K562 (cell line): Measurements from ENCODE around the gene BMP4. TPM values are rescaled to one million over a fixed set of nuclear protein-coding genes. Genes with fewer than 3 reads are reported as not detected.

Experiments
- ATAC-seq: fragments of 200-7000 bp; cut with Tn5 transposase; 3 replicates; pipeline ENCODE4 v1.9.1; 2020; ENCODE audit warnings: moderate library complexity
- BruUV-seq: library from RNA; stranded (reverse); fragments of 400-500 nt; replicated peaks from 2 replicates; lab custom pipeline; 2021; lab: Mats Ljungman, UMichigan
- CTCF ChIA-PET: fragments of 300-600 bp; formaldehyde crosslinking; extraction: SDS; loops from one replicate; lab custom pipeline; 2021; ENCODE audit warnings: low intra/inter-chr PET ratio; lab: Yijun Ruan, JAX
- POLR2A ChIA-PET: fragments of 300-600, 350-650 bp; sonication (Branson Sonifier 250); formaldehyde crosslinking; extraction: SDS; loops from one replicate; lab custom pipeline; 2021; ENCODE audit warnings: antibody characterized with exemption, inconsistent platforms; lab: Yijun Ruan, JAX
- DNase-seq, 4 experiments: peaks; one replicate each; pipeline versions ENCODE4 v3.0.0 to v3.0.0-alpha.2; 2011 to 2018; ENCODE audit warnings: low spot score in 3 of 4, mixed read lengths in 3 of 4; ENCODE audit errors: extremely low read depth in 1 of 4
- FAIRE-seq: peaks from 2 replicates; lab custom pipeline; 2011; peaks lifted over from hg19 to GRCh38; lab: Jason Lieb, UNC
- H2AFZ ChIP-seq: 2 replicates; pipeline ENCODE4 v1.6.0; 2011; ENCODE audit warnings: low read depth, low read length, control low read depth, inconsistent platforms
- H3K27ac ChIP-seq: fragments of 200-600 bp; 3 replicates; pipeline ENCODE4 v1.8.0; 2011; ENCODE audit warnings: low read depth, mild to moderate bottlenecking, control low read depth, inconsistent platforms, low read length, moderate library complexity, mixed read lengths; ENCODE audit errors: extremely low read depth
- H3K27me3 ChIP-seq, 2 experiments: fragments of 300-600 bp in 1 of 2; 2 replicates in 1 of 2; 3 replicates in 1 of 2; pipeline versions ENCODE4 v1.6.0 to v1.8.0; 2011; ENCODE audit warnings: inconsistent platforms in 2 of 2, low read length in 2 of 2, mild to moderate bottlenecking in 1 of 2, mixed read lengths in 1 of 2, moderate library complexity in 1 of 2; ENCODE audit not compliant: control insufficient read depth in 2 of 2, insufficient read depth in 2 of 2
- H3K36me3 ChIP-seq: fragments of 300-600 bp; 3 replicates; pipeline ENCODE4 v1.8.0; 2011; ENCODE audit warnings: mild to moderate bottlenecking, low read length, inconsistent platforms; ENCODE audit not compliant: control insufficient read depth, insufficient read depth
- H3K4me1 ChIP-seq, 2 experiments: fragments of 200-600 bp in 1 of 2; replicated peaks in 1 of 2; 2 replicates in 1 of 2; 3 replicates in 1 of 2; pipeline versions ENCODE4 v1.5.1 to v1.8.0; 2011; ENCODE audit warnings: inconsistent platforms in 2 of 2, low read length in 2 of 2, mild to moderate bottlenecking in 1 of 2, mixed read lengths in 1 of 2, moderate library complexity in 1 of 2; ENCODE audit not compliant: control insufficient read depth in 2 of 2, insufficient read depth in 2 of 2
- H3K4me2 ChIP-seq: 2 replicates; pipeline ENCODE4 v1.6.1; 2011; ENCODE audit warnings: low read length, control low read depth, inconsistent platforms, mixed read lengths; ENCODE audit not compliant: insufficient read depth
- H3K4me3 ChIP-seq: fragments of 200-600 bp; sonication (generic), shearing (Covaris generic); 2 replicates; pipeline ENCODE4 v1.5.1; 2016; ENCODE audit warnings: control low read depth, inconsistent platforms
- H3K79me2 ChIP-seq: fragments of 200-600 bp; 3 replicates; pipeline ENCODE4 v1.8.0; 2011; ENCODE audit warnings: low read length, inconsistent platforms; ENCODE audit not compliant: control insufficient read depth, insufficient read depth
- H3K9ac ChIP-seq, 2 experiments: 2 replicates each; pipeline versions ENCODE4 v1.6.0 to v1.6.1; 2011; ENCODE audit warnings: low read depth in 2 of 2, low read length in 2 of 2, control low read depth in 1 of 2, inconsistent platforms in 1 of 2, mild to moderate bottlenecking in 1 of 2, mixed read lengths in 1 of 2; ENCODE audit not compliant: insufficient read depth in 1 of 2
- H3K9me1 ChIP-seq: one replicate; pipeline ENCODE4 v1.6.0; 2011; ENCODE audit warnings: inconsistent platforms, mild to moderate bottlenecking, low read length, moderate library complexity; ENCODE audit not compliant: control insufficient read depth, insufficient read depth
- H3K9me3 ChIP-seq: replicated peaks from 2 replicates; pipeline ENCODE4 v1.5.1; 2011; ENCODE audit warnings: low read depth, low read length, inconsistent platforms; ENCODE audit not compliant: control insufficient read depth, insufficient read depth
- H4K20me1 ChIP-seq: replicated peaks from 2 replicates; pipeline ENCODE4 v1.6.1; 2011; ENCODE audit warnings: low read length, inconsistent platforms, mixed read lengths; ENCODE audit not compliant: control insufficient read depth, insufficient read depth
- ADNP ChIP-seq: fragments of 200-800 bp; sonication (Bioruptor generic); IDR thresholded peaks from 2 replicates; pipeline ENCODE4 v1.6.1; 2016; ENCODE audit warnings: missing genetic modification characterization, missing compliant biosample characterization
- NCOA1 ChIP-seq: fragments of 450-650 bp; IDR thresholded peaks from 2 replicates; pipeline ENCODE4 v1.6.1; 2016; ENCODE audit warnings: low read depth
- TAF9B ChIP-seq: fragments of 450-650 bp; IDR thresholded peaks from 2 replicates; pipeline ENCODE4 v1.6.1; 2018; ENCODE audit warnings: mild to moderate bottlenecking; ENCODE audit not compliant: partially characterized antibody
- ZNF23 ChIP-seq: fragments of 250-450 bp; sonication (Bioruptor Pico); IDR thresholded peaks from 2 replicates; pipeline ENCODE4 v1.4.0; 2020; ENCODE audit warnings: mild to moderate bottlenecking
- ZNF77 ChIP-seq: fragments of 250-450 bp; sonication (Bioruptor Pico); IDR thresholded peaks from 2 replicates; pipeline ENCODE4 v1.5.0; 2020
- WGBS: fragments of 100-300 bp; shearing (Covaris generic); methylation state at CpG from one replicate; pipeline ENCODE4 v1.1.6; 2016; ENCODE audit warnings: low coverage, mixed read lengths; ENCODE audit not compliant: insufficient coverage; ENCODE audit errors: missing lambda C conversion rate; 5-methylcytosine and 5-hydroxymethylcytosine counted together
- in situ Hi-C: fragments of 300-500 bp; cut with MboI; formaldehyde crosslinking; loops from 4 replicates; pipeline ENCODE4 v1.15.0; 2018; ENCODE audit warnings: inconsistent platforms, mixed read lengths
- intact Hi-C: fragments of 100-400 bp; cut with micrococcal nuclease; formaldehyde crosslinking; loops from 2 replicates; pipeline ENCODE4 v1.14.2; 2022
- polyA plus RNA-seq, 8 experiments: library from polyadenylated mRNA; depleted of rRNA in 4 of 8; stranded (reverse) in 5 of 8; unstranded in 3 of 8; fragments of >200 nt; fragmentation: Nextera tagmentation in 2 of 8; fragmentation: Illumina TruSeq in 1 of 8; extraction: Ambion mirVana in 2 of 8; extraction: Trizol in 1 of 8; gene quantifications; 2 replicates each; pipeline versions ENCODE4 v1.2.1 to v1.2.3, GENCODE V29; 2011 to 2014; ENCODE audit warnings: inconsistent platforms in 1 of 8, missing spikeins in 1 of 8
- total RNA-seq, 7 experiments: library from RNA; depleted of rRNA in 6 of 7; stranded (reverse); fragments of >200 nt in 6 of 7; fragmentation: Illumina TruSeq in 2 of 7; extraction: Trizol in 2 of 7; gene quantifications; 2 replicates each; pipeline versions ENCODE4 v1.2.1 to v1.2.3, GENCODE V29; 2011 to 2021; ENCODE audit warnings: low replicate concordance in 1 of 7
- TF ChIP-seq, protein P1 (sequence below): sonication (generic); formaldehyde crosslinking; IDR thresholded peaks from 2 replicates; pipeline ENCODE4 v1.9.0; 2022; ENCODE audit warnings: mild to moderate bottlenecking, missing genetic modification reagents
- TF ChIP-seq, protein P2 (sequence below), 2 experiments: fragments of 450-650 bp; IDR thresholded peaks; 2 replicates each; pipeline ENCODE4 v1.6.1; 2016; ENCODE audit warnings: mild to moderate bottlenecking in 2 of 2, borderline replicate concordance in 1 of 2, low read depth in 1 of 2, moderate library complexity in 1 of 2

The BMP4 gene
- total and polyA plus RNA-seq, 9 of the 15 experiments (the other 6 are each of a cell fraction or from before 2014, with no cell fraction given) = not detected

DNA sequence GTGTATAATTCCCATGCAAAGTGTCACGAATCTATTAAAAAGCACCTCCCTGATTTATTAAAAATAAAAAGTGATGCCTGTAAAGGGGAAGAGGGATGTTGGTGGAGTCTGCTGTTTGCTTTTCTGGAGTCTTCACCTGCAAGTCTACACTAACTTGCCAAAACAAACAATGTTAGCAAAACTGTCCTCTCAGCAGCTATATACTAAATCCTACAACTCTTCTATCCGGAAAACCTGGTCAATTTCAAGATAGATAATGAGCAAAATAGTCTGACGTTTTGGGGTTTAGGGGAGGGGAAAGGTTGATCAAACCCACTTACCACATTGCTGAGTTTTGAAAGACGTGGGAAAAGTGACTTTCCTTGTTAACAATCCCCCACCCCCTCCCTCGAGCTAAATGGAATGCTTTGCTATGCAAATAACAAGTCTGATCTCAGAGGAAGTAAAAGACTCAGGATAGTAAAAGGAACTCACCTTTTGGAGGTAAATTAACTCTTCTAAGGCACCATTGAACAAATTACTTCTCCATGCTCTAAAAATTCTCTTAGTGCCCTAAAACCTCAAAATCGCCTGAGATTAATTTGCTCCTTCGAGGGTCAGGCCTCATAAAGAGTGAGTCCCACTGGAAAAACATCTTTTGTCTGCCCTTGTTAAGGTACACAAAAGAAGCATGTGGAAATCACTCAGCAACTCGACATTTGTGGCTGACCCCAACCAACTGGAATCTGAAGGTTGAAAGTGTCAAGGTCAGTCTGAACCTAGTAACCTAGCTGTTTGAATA lies 13.5 kb downstream of the BMP4 start:
- in situ Hi-C loops = no loop called here
- WGBS = 0% methylated on average over 8 of the region's 8 CpGs

More for the DNA sequence above, 13.5 kb downstream of the BMP4 start:
- H4K20me1 ChIP-seq = no peaks in the 10 kb centered on the region
- H3K9me3 ChIP-seq = no peaks in the 10 kb centered on the region
- no peak overlapping the region for H3K4me2 ChIP-seq
- H3K27me3 ChIP-seq = peaks cover 0 to 5% of the 10 kb centered on the region in 2 experiments; a peak in 1 of 5 replicates
- FAIRE-seq (no peak), ATAC-seq (no peak), DNase-seq (no peak)
- H3K4me3 ChIP-seq = no peak overlapping the region
- H2AFZ ChIP-seq = no peak overlapping the region
- intact Hi-C loops = no loop called here
- no peak for TF ChIP-seq ZNF23
- no peak for TF ChIP-seq TAF9B
- TF ChIP-seq, protein P1, sequence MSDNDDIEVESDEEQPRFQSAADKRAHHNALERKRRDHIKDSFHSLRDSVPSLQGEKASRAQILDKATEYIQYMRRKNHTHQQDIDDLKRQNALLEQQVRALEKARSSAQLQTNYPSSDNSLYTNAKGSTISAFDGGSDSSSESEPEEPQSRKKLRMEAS = no peak
- no peak for TF ChIP-seq ZNF77
- no peak for TF ChIP-seq ADNP (tag)
- TF ChIP-seq, protein P2, sequence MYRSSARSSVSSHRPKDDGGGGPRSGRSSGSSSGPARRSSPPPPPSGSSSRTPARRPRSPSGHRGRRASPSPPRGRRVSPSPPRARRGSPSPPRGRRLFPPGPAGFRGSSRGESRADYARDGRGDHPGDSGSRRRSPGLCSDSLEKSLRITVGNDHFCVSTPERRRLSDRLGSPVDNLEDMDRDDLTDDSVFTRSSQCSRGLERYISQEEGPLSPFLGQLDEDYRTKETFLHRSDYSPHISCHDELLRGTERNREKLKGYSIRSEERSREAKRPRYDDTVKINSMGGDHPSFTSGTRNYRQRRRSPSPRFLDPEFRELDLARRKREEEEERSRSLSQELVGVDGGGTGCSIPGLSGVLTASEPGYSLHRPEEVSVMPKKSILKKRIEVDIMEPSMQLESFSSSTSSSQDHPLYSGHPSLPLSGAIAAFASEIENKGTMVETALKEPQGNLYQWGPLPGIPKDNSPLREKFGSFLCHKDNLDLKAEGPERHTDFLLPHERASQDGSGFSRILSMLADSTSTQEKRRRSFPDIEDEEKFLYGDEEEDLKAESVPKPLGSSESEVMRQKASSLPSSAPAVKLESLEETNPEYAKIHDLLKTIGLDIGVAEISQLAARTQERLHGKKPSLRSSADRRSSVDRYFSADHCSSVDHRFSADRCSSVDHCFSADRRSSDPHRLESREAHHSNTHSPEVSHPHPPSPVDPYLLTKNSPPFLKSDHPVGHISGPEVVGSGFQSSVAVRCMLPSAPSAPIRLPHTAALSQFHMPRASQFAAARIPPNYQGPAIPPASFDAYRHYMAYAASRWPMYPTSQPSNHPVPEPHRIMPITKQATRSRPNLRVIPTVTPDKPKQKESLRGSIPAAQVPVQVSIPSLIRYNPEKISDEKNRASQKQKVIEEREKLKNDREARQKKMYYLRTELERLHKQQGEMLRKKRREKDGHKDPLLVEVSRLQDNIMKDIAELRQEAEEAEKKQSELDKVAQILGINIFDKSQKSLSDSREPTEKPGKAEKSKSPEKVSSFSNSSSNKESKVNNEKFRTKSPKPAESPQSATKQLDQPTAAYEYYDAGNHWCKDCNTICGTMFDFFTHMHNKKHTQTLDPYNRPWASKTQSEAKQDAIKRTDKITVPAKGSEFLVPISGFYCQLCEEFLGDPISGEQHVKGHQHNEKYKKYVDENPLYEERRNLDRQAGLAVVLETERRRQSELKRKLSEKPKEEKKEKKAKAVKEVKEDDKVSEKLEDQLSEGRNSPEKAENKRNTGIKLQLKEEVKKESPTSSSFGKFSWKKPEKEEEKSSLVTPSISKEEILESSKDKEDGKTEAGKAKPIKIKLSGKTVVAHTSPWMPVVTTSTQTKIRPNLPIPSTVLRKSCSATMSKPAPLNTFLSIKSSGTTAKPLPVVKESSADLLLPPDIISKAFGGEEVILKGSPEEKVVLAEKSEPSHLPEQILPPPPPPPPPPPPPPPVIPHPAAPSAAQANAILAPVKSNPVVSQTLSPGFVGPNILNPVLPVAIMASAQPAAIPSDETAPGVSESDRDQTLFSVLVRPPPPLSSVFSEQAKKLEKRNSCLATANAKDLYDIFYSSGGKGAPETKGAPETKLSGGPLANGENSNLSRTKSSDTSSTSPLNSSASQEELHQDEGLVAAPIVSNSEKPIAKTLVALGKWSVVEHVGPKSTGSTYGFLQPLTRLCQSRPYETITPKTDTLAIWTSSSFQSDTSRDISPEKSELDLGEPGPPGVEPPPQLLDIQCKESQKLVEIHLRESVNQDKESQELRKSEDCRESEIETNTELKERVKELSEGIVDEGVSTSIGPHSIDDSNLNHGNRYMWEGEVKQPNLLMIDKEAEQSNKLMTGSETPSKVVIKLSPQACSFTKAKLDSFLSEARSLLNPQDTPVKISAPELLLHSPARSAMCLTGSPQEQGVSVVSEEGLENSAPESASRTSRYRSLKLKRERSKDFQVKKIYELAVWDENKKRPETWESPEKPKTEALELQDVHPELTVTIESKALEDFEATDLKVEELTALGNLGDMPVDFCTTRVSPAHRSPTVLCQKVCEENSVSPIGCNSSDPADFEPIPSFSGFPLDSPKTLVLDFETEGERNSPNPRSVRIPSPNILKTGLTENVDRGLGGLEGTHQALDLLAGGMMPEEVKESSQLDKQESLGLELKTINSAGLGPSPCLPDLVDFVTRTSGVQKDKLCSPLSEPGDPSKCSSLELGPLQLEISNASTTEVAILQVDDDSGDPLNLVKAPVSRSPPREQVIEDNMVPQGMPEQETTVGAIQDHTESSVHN (IDR thresholded peaks at IDR 0.05; ENCODE audit: borderline replicate concordance in 1 of 2, low read depth in 1 of 2) = no peak
- TF ChIP-seq NCOA1 = no peak
- no TSS peak for BruUV-seq
- H3K9me1 ChIP-seq = no peaks in the 10 kb centered on the region
- H3K36me3 ChIP-seq = no peaks in the 10 kb centered on the region
- CTCF ChIA-PET = no interaction called here
- H3K27ac ChIP-seq = no peak overlapping the region
- H3K9ac ChIP-seq = no peak overlapping the region
- no peaks in the 10 kb centered on the region for H3K79me2 ChIP-seq
- H3K4me1 ChIP-seq = no peaks in the 10 kb centered on the region
- POLR2A ChIA-PET = no interaction called here
